ENCODE results near the gene DBP. TPM values are rescaled to one million over a fixed set of nuclear protein-coding genes. Genes with fewer than 3 reads are reported as not detected.

Gene DBP
- total RNA-seq, 4 donors from 2014 or later, result 18.9 to 32.8 (median 25.1) TPM

DNA sequence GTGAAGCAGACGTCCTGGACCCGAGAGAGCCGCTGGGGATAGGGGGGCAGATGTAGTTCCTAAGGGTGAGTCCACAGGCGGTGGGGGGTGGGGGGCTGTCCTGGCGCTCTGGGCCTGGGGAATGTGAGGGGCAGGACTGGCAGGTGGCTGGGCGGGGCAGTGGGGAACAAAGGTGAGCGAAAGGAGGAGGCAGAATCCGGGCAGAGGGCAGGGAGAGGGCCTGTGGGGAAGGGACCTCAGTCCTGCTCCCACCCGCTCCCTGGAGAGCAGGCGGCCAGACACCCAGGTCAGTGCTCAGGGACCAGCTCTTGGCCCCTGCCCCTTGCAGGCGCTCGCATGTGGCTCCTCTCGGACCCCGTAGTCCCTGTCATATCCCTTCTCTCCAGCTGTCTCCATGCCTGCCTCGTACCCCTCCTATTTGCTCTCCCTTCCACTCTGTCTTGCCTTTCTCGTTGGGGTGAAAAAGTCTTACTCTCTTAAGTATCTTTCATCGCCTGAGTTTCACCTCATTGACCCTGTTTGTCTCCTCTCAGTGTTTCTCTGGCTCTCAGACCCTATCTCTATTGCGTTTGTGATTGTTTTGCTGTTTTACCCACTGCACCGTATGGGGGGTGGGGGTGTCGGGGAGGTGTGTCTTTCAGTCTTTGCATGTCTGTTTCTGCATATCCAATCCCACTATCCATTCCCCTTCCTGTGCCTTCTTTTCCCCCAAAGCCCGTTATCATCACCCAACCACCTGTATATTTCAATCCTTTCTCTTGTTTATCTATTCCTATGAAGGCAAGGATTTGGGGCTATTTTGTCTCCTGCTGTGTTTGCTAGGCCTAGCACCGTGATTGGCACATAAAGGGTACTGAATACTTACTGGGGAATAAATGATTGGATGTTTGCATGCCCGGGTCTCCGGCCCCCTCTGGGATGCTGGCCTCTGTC is 12.1 kb downstream of the DBP start:
- no peaks in the 10 kb centered on the region for H3K9me3 ChIP-seq
- peaks cover 4 to 5% of the 10 kb centered on the region in 2 donors for H3K36me3 ChIP-seq
- WGBS, 2 donors, result 50 to 55% methylated on average over 23 to 24 of the region's 24 CpGs
- peak; percentile 24 to 34 for DNase-seq
- H3K4me3 ChIP-seq (replicated peaks in 1 of 3), result peak overlapping the region in 1 of 3 donors; percentile 37
- H3K4me1 ChIP-seq, result peaks cover 15 to 24% of the 10 kb centered on the region in 2 donors
- TF ChIP-seq, protein P1, sequence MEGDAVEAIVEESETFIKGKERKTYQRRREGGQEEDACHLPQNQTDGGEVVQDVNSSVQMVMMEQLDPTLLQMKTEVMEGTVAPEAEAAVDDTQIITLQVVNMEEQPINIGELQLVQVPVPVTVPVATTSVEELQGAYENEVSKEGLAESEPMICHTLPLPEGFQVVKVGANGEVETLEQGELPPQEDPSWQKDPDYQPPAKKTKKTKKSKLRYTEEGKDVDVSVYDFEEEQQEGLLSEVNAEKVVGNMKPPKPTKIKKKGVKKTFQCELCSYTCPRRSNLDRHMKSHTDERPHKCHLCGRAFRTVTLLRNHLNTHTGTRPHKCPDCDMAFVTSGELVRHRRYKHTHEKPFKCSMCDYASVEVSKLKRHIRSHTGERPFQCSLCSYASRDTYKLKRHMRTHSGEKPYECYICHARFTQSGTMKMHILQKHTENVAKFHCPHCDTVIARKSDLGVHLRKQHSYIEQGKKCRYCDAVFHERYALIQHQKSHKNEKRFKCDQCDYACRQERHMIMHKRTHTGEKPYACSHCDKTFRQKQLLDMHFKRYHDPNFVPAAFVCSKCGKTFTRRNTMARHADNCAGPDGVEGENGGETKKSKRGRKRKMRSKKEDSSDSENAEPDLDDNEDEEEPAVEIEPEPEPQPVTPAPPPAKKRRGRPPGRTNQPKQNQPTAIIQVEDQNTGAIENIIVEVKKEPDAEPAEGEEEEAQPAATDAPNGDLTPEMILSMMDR (IDR thresholded peaks at IDR 0.05), result no peak
- TF ChIP-seq POLR2A (IDR thresholded peaks at IDR 0.05), result no peak
- intact Hi-C loops (cut with DNase I), result no loop called here
- H3K27ac ChIP-seq, result peak overlapping the region; percentile 73 to 81 (median 81)
- no peaks in the 10 kb centered on the region for H3K27me3 ChIP-seq

DNA sequence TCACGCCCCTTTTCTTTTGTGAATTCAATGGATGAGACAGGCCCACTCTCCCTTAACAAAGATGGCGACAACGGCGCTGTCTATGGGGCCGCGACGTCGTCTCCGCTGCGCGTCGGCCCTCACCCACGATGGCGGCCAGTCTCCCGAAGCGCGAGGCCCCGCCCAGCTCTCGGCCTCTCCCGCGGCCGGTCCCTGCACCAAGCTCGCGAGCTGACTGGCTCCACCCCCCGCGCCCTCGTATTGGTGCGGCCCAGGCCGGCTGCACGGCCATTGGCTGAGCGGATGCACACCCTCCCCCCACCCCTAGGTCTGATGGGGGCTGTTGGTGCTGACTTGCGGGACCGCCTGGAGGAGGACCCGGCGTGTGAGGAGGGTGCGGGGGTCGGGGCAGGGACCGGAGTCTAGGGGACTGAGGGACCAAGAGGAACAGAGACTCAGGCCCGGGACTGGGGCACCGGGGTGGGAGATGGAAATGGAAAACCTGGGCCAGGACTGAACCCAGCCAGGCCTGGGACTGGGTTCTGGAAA is 13.0 kb downstream of the DBP start:
- Histone ChIP-seq H3K4me3 (replicated peaks in 1 of 3) (peak overlapping the region in 2 of 3 donors; percentile 37 to 76), H3K36me3 (peaks cover 4 to 5% of the 10 kb centered on the region in 2 donors), H3K4me1 (peaks cover 20 to 25% of the 10 kb centered on the region in 2 donors), H3K27ac (peak overlapping the region; percentile 73 to 81 (median 81)), H3K9me3 (no peaks in the 10 kb centered on the region), H3K27me3 (no peaks in the 10 kb centered on the region)
- TF ChIP-seq, protein P1 (IDR thresholded peaks at IDR 0.05), result no peak
- TF ChIP-seq POLR2A (IDR thresholded peaks at IDR 0.05), result peak in 1 of 2 donors; percentile 57
- peak; percentile 99 for DNase-seq
- intact Hi-C loops (cut with DNase I), result no loop called here
- 0 to 5% methylated on average over 16 to 33 of the region's 40 CpGs for WGBS, 2 donors

DNA sequence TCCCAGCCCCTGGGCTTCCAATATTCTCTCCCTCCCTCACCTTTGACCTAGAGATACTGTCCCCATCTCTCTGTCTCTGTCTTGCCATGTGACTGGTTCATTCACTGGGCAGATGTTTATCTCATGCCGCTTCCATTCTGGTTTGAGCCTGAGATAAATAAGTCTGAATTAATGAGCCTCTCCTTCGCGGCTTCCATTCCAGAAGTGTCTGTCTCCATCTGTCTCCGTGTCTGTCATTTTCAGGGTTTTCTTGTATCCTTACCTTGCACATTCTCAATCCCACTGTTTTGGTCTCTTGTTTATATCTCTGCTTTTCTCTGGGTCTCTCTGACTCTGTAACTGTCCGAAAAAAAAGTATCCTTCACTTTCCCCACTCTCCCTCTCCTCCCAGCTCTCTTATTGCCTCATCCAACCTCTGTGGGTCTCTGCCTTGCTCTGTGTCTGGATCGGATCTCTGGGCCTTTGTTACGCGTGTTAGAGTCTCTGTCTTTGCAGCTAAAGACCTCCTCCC is 13.6 kb downstream of the DBP start:
- intact Hi-C loops (cut with DNase I), result no loop called here
- H3K27ac ChIP-seq, result peak overlapping the region; percentile 55 to 72 (median 64)
- peaks cover 4 to 5% of the 10 kb centered on the region in 2 donors for H3K36me3 ChIP-seq
- H3K9me3 ChIP-seq, result no peaks in the 10 kb centered on the region
- H3K27me3 ChIP-seq, result no peaks in the 10 kb centered on the region
- no peak overlapping the region for H3K4me3 ChIP-seq (replicated peaks in 1 of 3)
- H3K4me1 ChIP-seq, result peaks cover 20 to 25% of the 10 kb centered on the region in 2 donors
- TF ChIP-seq POLR2A (IDR thresholded peaks at IDR 0.05), result no peak
- TF ChIP-seq, protein P1 (IDR thresholded peaks at IDR 0.05), result no peak
- DNase-seq, result no peak
- 30 to 32% methylated on average over 8 of the region's 8 CpGs for WGBS, 2 donors

DNA sequence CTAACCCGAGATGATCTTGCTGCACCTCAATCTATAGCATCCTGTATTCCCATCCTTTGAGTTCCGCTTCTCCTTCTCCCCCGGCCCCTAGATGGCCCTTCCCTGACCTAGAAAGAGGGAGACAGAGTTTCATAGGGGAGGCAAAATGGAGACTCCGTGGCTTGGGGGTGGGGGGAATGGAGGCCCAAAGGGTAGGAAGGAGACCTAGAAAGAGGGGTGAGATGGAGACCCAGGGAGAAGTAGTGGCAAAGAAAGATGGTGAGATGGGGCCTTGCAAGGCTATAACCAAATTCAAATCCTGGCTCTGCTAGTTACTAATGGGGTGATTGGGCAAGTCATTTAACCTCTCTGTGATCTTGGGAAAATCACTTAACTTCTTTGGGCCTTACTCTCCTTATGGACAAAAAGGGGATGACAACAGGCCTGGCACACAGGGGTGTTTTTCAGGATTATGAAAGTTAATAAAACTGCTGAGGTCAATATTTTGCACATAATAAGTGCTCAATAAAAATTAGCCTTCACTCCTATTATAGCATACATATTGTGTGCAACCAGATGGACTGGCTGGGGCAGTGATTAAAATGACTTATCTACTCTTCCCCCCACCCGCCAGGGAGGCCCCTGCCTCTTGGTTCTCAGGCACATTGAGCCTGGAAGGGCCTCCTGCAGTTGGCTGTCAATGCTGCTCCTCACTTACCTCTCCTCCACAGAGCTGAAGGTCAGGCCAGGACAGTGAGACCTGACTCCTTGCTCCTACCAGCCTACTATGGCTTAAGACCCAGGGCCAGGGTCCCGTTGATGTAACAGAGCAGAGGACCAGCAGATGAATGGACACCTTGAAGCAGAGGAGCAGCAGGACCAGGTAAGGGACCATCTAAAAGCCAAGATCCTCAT is 17.2 kb downstream of the DBP start:
- Histone ChIP-seq H3K4me1 (peaks cover 27 to 42% of the 10 kb centered on the region in 2 donors), H3K9me3 (no peaks in the 10 kb centered on the region), H3K36me3 (peaks cover 22% of the 10 kb centered on the region in 2 donors), H3K27ac (peak overlapping the region; percentile 91 to 99 (median 97)), H3K27me3 (no peaks in the 10 kb centered on the region), H3K4me3 (replicated peaks in 1 of 3) (peak overlapping the region in 2 of 3 donors; percentile 58 to 77)
- intact Hi-C loops (cut with DNase I), result no loop called here
- TF ChIP-seq, protein P1 (IDR thresholded peaks at IDR 0.05), result peak in 1 of 6 experiments; percentile 20
- TF ChIP-seq POLR2A (IDR thresholded peaks at IDR 0.05), result no peak
- no peak for DNase-seq
- 30 to 35% methylated on average over 6 of the region's 6 CpGs for WGBS, 2 donors
